COR-L47 (cell line): ENCODE measurements around the gene GBX2.

Experiments used
- DNase-seq: peaks from one replicate; lab custom pipeline; 2025; lab: John Stamatoyannopoulos, UW

The GBX2 gene

GRCh38 chr2:236167297-236168109 is 683 bp downstream of the GBX2 start:
- DNase-seq, result peak; percentile 27

DNA sequence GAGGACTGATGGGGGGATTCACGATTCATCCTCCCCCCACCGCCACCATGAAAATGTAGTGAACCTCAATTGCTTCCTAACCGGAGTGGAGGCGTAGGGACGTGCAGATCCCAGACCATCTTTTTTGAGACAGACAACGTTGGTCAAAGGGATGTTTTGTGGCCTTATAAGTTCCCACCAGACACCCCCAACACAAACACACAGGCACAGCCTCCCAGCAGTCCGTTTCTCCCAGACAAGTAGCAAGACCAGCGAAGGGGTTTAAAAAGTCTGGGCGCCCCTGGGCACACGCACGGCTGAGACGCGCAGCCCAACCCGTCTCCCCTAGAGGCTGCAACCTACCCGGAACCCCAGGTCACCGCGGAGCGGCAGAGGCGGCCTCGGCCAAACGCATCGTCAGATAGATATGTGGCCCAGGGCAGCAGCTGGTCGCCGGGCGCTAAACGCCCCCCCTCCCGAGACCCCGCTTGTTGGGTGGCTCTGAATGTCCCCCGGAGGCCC is 1.3 kb downstream of the GBX2 start:
- DNase-seq, result no peak

- DNase-seq, result no peak
Observed at GRCh38 chr2:236165842-236166795, 2.1 kb downstream of the GBX2 start.

- DNase-seq, result no peak
Observed at GRCh38 chr2:236164925-236165841, 3.0 kb downstream of the GBX2 start.

DNA sequence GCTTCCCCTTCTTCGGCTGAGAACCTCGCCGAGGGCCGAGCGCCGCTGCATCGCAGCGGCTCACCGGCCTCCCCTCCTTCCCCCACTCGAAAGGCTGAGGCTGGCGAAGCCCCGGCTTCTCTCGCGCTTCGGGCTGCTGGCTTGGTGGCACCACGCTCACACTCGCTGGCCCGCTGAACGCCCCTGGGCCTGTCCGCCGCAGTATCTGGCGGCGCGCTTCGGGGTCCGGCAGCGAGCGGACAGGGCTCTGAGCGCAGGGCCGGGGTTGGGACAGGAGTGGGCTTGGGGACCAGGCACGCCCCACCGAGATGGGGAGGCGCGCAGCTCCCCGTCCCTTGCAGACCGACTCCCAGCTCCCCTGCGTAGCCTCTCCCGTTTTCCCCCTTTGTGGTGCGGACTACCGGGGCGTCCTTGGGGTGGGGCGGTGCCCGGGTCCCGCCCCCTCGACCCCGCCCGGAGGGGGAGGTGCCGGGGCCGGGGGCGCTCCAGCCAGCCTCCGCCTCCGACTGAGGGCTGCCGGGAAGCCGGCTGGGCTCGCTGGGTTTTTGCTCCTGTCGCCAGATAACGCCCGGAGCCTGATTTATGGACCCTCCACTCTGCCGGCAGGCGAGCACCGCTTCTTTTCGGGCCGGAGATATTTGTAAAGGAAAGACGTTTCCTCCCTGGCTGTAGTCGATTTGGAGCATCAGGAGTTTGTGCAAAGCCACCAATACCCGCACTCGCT is 3.8 kb downstream of the GBX2 start:
- no peak for DNase-seq

DNA sequence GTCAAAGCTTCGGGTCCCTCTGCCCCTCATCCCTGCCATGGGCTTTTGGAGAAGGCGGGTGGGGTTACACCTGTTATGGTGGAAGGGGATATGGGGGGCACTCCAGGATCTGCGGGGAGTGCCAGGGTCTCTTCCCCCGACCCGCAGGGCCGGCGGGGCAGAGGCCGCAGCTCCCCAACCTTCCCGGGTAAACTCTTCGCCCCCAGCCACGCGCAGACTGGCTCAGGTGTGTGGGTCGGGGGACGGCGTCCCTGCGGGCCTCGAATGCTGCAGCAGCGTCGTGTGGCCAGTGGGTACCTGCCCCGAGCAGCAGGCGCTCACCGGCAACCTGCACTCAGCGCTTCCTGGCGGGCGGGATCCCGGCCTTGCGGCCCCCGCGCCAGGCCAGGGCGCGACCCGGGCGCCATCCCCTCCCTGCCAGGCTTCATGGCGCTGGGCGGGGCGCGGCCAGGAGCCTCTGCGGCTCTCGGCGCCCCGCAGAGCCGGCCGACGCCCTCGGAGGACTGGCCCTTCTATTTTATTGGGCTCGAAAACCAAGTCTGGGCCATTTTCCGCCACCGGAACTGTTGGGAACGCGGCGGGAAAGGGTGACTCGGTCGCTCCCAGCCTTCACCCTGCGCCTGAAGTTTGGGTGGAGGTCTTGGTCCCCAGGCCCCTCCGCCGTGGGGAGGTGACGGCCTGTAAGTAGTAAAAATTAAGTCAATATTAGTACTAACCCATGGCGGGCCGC is 4.5 kb downstream of the GBX2 start:
- no peak for DNase-seq

DNA sequence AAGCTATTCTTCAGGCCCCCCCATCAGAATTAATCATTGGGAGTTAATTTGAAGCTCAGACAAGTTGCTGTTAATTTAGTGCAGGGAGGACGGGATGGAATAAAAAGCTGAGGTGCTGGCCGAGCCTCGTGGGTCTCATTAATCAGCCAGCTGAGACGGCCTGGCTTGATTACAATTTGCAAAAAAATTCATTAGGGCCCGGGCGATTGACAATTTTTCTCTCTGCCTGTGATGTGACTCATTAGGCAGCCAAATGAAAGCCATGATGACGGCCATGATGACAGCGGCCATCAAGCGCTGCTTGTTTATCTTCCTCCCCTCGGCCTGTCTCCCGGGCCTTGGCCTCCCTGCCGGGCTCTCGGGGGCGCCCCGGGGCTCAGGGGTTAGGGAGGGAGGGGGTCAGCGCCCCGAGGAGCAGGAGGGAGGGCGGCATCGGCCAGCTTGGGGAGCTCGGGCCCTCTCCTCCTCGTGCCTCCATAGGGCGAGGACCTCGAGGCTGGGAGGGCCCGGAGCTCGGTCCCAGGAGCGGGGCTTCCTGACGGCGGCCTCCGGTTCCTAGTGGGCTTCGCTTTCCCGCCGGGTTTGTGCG is 5.2 kb downstream of the GBX2 start:
- DNase-seq, result no peak

DNA sequence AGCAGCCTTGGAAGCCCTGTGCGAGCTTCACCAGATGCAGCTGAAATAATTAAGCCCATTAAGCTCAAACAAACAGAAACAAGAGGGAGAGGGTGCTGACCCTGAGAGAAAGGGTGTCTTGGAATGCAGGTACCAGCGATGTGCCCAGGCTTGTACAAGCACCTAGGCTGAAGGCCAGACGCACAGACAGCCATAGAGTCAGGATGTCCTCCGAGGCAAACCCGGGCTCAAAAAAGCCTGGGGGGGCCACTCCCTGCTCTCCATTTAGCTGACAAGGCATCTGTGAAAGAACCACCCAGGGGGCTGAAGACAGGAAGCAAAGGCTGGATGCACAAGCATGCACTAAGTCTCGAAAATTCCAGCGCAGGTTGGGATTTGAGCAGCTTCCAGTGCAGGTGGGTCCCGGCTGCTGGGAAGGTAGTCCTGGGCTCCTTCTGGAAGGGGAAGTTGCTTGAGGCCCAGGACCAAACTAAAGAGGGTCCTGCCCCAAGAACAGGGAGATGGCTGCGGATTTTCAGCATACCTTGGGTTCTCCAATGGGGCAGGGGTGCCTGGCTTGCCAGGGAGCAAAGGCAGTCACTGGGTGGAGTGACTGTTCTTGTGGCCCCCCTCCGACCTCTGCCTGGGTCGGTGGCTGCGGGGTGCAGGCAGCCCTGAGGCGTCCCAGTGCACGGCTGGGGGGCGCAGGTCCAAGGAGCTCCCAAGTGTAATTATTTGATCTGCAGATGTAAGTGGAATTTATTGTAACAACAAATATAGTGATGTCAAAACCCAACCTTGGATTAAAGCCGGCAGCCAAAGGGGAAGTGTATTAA is 5.9 kb downstream of the GBX2 start:
- no peak for DNase-seq

DNA sequence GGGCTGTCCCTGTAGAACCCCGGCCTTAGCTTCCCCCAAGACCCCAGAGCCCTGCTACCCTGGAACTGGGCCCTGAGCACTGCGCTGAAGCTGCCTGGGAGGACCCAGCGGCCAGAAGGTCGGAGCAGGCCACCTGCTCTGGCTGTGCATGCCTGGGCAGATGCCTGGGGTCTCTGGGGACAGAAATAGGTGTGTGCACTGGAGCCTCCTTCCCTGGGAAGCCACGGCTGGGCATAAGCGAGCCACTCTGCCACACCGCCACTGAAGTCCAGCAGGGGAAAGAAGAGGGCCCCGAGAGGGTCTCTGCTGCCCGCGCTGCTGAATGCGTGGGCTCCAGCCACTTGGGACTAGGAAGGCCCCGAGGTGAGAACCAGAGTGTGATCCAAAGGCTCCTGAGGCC is 6.7 kb downstream of the GBX2 start:
- no peak for DNase-seq

DNA sequence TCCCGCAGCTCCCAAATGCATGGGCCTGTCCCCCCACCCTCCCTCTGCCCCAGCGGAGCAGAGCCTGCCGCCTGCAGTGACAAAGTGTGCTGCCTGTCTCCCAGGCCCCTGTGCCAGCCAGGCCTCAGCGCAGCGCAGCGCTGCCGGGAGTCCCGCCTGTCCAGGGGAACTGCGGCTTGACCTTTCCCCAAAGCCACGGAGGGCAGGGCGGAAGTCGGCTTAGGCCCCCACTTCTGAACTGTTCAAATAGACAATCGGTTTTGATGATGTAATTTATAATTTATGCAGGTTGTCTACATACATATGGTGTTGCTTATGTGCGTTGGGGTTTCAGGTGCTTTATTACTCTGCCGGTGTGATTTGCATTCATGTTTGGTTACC is 7.1 kb downstream of the GBX2 start:
- no peak for DNase-seq

DNA sequence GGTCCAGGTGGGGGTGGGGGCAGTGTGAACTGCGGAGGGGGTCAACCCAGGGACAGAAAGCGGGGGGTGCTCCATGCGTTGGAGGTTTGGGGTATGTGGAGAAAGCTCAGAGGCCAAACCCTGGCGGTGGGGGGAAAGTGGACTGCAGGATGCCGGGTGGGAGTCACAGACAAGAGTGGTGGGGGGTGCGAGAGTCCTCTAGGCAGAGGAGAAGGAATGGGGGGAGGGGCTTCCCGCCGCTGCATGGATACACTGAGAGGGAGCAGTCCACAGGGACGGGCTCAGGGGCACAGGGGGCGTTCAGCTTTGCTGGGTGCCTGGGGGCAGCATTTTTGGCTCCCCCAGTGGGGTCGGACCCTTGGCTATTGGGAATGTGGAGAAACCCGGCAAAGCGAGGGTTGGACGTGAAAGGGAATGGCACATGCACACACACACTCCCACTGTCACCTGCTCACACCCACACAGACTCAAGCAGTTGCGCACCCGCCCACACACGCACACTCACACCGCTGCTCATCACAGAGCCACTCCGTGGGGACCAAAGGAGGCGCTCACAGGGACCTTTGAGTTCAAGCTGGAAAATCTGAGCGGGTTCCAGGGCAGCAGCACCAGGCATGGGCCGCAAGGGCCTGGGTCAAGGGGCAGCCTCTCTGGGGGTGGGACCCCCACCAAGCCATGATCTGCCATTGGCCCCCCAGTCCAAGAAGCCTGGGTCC is 7.7 kb downstream of the GBX2 start:
- DNase-seq, result no peak

DNA sequence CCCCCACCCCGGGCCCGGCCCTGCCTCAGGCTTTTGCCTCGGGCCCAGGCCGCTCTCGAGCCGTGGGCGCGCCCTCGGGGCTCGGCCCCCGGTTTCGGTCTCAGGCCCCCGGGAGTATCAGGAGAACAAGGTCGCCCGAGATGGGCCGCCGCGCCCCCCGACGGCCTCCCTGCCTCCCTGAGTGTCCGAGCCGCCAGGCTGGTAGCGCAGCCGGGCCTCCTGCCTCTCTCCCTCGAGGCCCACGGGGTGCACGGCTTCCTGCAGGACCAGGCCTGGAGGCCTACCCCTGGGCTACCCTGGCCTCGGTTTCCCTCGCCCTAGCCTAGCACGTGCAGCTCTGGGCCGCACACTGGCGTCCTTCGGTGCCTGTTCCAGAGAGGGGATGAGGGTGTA is 8.4 kb downstream of the GBX2 start:
- no peak for DNase-seq

DNA sequence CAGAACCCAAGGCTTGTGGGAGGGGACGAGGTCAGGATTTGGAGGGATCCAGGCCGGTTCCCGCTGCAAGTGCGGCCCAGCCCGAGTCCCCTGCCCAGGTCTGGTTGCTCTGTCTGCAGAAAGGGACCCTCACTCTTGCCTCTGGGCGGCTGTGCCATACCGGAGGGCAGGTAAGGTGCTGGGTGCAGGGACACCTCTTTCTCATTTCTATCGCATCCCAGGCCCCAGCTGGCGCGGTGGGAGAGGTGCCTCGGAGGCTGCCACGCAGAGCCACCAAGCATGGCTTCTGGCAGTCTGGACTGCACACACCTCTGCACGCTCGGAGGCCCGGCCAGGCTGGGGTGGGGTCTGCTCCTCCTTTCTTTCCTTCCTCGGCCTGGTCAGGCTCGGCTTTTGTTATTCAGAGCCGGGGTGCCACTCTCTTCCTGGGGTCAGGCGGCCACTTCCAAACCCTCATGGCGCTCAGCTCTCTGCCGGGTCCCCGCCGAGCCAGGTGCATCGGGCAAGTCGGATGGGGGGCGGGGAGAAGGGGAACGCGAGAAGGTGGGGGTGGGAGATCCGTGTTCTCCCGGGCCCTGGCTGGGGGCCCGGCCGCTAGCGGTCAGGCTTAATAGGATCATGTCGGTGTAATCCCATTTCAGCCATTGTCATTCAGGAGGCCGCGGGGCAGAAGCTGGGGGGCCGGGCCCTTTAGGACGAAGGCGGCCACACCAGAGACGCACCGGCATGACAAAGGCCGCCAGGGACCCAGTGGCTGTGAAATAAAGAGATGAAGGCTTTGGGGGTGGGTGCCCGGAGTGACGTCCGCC is 9.0 kb downstream of the GBX2 start:
- no peak for DNase-seq

- no peak for DNase-seq
Observed at GRCh38 chr2:236157815-236158498, 10.2 kb downstream of the GBX2 start.

DNA sequence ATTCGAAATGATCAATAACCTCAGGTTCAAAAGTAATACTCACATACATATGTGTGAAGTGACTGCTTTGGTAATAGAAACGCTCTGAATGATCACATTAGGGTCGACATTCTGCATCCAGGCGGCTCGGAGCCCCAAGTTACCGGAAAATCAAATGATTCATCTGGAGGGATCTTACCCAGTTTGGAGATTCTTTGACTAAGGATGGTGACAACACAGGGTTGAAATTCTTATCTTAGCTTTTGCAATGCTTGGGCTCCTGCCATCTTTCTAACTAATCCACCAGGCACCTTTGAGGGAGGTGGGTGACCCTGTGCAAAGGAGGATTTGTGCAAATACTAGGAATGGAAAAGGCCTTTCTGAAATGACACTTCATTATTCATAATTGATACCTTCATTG is 10.8 kb downstream of the GBX2 start:
- no peak for DNase-seq

DNA sequence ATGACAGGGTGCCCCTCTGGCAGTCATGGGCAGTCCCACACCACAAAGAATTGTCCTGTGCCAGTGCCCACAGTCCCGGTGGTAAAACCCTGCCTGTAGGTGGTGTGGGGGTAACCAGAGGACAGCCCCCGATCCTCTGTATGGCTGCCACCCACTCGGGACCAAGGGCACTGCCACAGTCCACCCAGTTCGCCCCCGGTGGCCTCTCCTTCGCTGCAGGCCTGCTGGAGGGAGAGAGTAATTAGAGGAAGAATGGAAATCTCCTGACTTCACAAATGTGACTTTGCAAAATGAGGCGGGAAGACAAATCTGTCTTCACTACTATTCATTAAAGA is 11.4 kb downstream of the GBX2 start:
- DNase-seq, result no peak
